GM18909 (cell line): Measurements from ENCODE around the gene MTHFD2L.

ENCODE experiments used
- ATAC-seq: cut with Tn5 transposase; IDR thresholded peaks from one replicate; pipeline ENCODE4 v1.9.1; 2021; ENCODE audit warnings: mild to moderate bottlenecking; ENCODE audit not compliant: unreplicated experiment, poor library complexity

Gene MTHFD2L

GRCh38 chr4:74292111-74292870, 134.4 kb downstream of the MTHFD2L start:
- no peak for ATAC-seq

GRCh38 chr4:74293558-74293957, 135.6 kb downstream of the MTHFD2L start:
- no peak for ATAC-seq

GRCh38 chr4:74294681-74295080, 136.8 kb downstream of the MTHFD2L start:
- no peak for ATAC-seq

- no peak for ATAC-seq
These were observed 139.6 kb downstream of the MTHFD2L start for GRCh38 chr4:74297539-74297938.

GRCh38 chr4:74304095-74304625, 146.2 kb downstream of the MTHFD2L start:
- ATAC-seq: no peak

- ATAC-seq: no peak
These were observed 147.1 kb downstream of the MTHFD2L start for GRCh38 chr4:74305000-74305399.

GRCh38 chr4:74307170-74307569, 149.3 kb downstream of the MTHFD2L start:
- no peak for ATAC-seq

- ATAC-seq: no peak
These were observed 150.3 kb downstream of the MTHFD2L start, which contains the start of gene EPGN for GRCh38 chr4:74308215-74308614. Gene EPGN (plus strand): TSS chr4:74308470. CDS start chr4:74308534, 64 bp downstream.

GRCh38 chr4:74309223-74309622, 151.3 kb downstream of the MTHFD2L start:
- ATAC-seq: no peak

- ATAC-seq: peak; percentile 42
These were observed 153.9 kb downstream of the MTHFD2L start for GRCh38 chr4:74311696-74312313.

- no peak for ATAC-seq
These were observed 156.4 kb downstream of the MTHFD2L start for GRCh38 chr4:74314329-74314728.

GRCh38 chr4:74314944-74315343, 157.0 kb downstream of the MTHFD2L start:
- no peak for ATAC-seq

- no peak for ATAC-seq
These were observed 157.5 kb downstream of the MTHFD2L start for GRCh38 chr4:74315376-74315775.

- no peak for ATAC-seq
These were observed 158.5 kb downstream of the MTHFD2L start for GRCh38 chr4:74316397-74316796.

- no peak for ATAC-seq
These were observed 159.8 kb downstream of the MTHFD2L start for GRCh38 chr4:74317616-74318246.

- ATAC-seq: no peak
These were observed 160.4 kb downstream of the MTHFD2L start for GRCh38 chr4:74318276-74318675.

- no peak for ATAC-seq
These were observed 161.6 kb downstream of the MTHFD2L start for GRCh38 chr4:74319470-74319869.

GRCh38 chr4:74320559-74321118, 162.7 kb downstream of the MTHFD2L start:
- ATAC-seq: peak; percentile 79

- ATAC-seq: no peak
These were observed 164.4 kb downstream of the MTHFD2L start for GRCh38 chr4:74322301-74322700.

- no peak for ATAC-seq
These were observed 165.7 kb downstream of the MTHFD2L start for GRCh38 chr4:74323663-74324062.

- ATAC-seq: no peak
These were observed 166.3 kb downstream of the MTHFD2L start for GRCh38 chr4:74324262-74324661.
